Hematopoietic multipotent progenitor cell (in vitro differentiated cells): Measurements from ENCODE around the gene MEN1. TPM values are rescaled to one million over a fixed set of nuclear protein-coding genes. Genes with fewer than 3 reads are reported as not detected.

Experiments used
- DNase-seq, 3 donors: peaks; one replicate each; pipeline ENCODE4 v3.0.0-alpha.2; 2011 to 2015; ENCODE audit warnings: low read depth in 2 of 3, low spot score in 2 of 3
- total RNA-seq: library from RNA; depleted of rRNA; stranded (reverse); fragments of >200 nt; gene quantifications from one replicate; pipeline ENCODE4 v1.2.3, GENCODE V29; 2012

The MEN1 gene
- total RNA-seq, 1 donor: 66.5 TPM

DNA sequence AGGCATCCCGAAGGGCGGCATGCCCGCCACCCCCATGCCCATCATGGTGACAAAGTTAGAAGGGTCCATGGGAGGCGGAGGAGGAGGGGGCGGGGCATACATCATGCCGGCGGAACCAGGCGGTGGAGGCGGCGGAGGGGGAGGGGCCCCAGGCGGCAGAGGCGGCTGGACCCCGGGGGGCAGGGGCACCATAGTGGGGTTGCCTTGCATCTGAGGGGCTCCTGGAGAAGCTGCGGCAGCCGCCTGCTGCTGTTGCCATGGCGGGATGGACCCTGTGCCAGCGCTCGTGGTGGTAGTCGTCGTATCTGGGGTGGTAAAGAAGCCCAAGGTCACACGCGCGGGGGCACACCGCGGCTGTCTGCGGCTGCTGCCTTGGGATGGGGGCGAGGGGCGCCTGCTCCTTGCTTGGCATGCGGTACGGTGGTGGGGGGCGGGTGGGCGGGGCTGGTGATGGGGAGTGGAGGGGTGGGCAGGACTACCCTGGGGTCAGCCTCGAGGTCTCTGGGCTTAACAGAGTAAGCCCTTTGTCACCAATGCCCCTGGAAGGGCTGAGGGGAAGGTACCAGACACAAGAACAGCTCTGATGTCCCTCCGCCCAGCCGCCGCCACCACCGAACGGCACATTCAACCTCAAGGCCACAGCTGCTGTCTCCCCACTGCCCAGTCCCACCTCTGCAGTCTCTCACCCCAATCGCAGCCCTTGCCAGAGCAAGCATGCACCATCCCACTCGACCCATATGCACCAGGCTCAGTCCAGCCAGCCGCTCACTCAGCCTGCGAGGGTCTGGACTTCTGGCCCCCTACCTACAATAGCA is 44.3 kb downstream of the MEN1 start:
- no peak for DNase-seq

DNA sequence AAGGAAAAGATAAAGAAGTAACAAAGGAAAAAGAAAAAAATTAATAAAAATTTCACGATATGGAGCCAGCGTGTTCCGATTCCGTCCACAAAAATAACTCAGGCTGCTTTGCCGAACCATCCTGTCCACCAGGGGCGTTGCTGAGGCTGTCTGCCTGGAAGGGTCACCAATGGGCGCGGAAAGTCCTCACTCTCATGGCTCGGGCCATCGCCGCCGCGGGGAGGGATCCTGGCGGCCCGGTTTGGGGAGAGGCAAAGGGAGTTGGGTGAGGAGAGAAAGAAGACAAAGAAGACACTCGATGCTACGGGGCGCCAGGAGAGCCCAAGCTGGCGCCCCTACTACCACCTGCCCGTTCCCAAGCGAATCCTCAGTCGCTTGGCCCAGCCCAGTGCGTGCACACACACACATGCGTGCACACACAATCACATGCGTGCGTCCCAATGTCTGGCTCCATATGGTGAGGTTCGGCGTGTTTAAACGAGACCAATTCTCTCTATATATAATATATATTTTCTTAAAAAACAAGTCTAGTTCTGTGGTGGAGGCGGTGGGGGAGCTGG is 45.0 kb downstream of the MEN1 start:
- DNase-seq: no peak

DNA sequence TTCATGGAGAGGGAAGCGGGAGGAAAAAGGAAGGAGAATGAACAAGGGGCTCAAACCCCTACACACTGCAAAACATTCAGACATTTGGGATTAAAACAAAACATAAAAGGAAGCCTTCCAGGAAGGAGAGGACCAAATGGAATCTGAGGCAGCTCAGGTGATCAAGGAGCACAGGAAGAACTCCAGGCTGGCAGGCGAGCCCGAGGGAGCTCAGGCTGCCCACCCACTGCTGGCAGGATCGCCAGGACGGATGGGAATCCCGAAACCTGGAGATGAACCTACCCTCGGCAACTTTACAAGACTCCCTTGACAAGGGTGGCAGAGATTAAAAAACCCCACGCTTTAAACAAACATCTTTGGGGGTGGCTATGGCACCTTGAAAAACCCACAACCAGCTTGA is 45.6 kb downstream of the MEN1 start:
- DNase-seq: no peak

DNA sequence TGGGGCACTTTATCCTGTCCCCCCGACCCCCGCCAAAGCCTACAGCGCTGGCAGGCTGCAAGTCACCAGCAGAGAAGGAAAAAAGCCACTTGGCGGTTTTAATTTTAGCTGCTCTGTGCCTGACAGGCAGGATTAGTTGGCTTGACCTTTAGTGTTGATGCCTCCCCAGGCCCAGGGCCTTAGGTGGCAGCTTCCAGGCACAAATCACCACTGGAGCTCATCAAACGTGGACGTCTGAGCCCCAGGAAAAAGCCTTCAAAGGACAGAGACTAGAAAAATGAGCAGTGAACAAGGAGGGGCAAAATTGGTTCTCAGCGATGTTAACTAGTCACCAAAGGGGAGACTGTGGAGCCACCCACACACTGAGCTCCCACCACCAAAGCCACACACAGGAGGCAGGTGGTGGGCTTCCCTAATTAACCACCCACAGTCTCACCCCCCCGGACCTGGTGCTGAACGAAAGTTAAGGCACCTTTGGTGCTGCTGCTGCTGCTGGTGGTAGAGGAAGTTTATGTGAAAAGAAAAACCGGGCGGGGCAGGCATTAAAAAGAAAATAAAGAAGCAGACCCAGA is 46.2 kb downstream of the MEN1 start:
- peak in 2 of 3 donors; percentile 81 to 96 for DNase-seq

DNA sequence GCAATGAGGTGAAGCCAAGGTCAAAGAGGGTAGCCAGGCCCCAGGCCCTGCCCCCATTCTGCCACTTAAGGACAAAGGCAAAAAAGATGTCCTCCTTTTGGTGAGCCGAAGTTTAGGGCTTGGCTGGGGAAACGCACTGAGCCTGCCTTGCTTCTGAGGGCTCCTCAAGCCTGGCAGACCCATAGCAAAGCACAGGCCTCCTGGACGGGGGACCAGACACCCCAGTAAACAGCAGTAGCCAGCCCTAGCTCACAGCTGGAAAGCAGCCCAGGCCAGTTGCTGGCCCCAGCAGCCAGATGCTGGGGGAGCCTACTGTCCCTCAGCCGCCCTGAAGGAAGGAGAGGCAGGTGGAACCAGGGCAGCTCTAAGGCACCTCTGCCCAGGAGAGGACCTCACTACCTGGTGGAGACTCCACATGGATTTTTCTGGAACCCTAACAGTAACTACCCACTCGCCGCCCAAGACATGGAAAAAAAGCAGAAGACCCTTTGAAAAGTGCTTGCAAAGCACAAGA is 46.8 kb downstream of the MEN1 start:
- DNase-seq: no peak

DNA sequence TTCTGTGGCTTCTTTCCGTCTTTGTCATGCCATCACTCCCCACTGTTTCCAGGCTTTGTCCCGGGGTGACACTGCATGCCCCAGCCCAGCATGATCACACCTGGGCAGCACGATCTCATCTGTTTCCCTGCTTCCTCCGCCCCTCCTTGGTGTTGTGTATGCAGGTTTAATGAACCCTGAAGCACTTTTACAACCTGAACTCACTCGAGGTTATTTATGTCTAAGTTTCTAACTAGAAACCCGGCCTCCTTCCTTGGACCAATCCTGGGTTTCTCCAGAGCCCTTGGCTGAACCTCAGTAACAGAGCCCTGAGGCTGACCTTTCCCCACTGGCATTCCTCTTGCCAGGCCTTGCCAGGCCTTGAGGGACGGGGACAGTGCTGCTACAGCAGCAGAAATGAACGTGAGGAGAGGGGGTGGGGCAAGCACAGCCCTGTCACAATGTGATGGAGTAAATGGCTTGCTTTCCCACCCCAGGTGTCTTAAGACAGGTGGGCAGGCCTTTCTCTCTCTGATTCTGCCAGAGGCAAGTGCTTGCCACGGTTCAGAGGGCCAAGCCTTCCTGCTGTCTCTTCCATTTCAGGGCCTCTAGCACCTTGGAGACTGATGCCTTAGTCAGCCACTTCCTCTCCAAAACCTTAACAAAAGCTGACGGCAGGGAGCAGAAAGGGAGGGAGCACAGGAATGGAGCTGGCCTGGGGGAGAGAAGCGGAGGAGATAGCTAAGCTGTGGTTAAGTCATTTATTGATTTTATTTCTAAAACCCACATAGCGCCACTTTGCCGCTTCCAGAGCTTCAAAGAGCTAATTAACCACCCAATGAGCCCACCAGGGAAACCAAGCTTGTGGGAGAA is 47.5 kb downstream of the MEN1 start:
- DNase-seq: peak in 1 of 3 donors; percentile 23

DNA sequence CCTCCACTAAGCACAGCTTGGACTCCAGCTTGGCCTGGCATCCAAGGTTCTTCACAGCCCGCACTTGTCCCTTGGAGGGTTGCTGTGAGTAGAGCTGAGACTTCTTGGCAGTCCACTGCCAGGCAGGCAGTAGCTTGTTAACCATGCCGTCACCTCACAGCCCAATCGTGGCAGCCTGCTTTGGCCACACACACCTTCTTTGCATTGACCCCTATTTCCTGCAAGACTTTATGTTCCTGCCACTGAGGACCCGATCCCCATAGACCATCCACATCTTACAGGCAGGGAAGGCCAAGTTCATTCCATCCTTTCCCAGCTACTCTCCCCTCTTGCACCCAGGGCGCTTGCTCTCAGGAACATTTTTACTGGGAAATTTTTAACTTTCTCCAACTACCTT is 48.1 kb downstream of the MEN1 start:
- DNase-seq: peak in 1 of 3 donors; percentile 26

DNA sequence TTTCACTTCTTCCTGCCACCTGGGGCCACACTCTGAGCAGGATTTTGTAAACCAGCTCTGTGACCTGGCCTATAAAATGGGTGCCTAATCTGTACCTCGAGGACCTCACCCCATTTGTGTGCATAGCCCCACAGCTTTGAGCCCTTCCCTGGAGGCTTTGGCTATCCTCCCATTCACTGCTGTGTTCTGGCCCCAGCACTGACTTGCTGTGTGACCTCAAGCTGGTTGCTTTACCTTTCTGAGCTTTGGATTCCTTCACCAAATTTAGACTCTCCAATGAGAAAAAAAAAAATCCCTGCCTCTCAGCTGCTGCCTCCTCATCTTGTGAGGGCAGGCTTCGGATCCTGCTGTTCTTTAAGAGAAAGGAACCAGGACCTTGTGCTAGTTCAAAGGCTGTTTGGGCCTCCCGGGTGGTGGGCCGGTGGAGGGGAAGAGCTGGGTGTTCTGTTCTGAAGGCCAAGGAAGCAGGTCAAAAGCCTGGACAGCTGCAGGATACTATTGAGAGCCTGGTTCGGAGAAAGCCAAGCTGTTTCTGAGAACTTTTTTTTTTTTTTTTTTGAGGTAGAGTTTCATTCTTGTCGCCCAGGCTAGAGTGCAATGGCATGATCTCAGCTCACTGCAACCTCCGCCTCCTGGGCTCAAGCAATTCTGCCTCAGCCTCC is 49.5 kb downstream of the MEN1 start:
- DNase-seq: no peak

DNA sequence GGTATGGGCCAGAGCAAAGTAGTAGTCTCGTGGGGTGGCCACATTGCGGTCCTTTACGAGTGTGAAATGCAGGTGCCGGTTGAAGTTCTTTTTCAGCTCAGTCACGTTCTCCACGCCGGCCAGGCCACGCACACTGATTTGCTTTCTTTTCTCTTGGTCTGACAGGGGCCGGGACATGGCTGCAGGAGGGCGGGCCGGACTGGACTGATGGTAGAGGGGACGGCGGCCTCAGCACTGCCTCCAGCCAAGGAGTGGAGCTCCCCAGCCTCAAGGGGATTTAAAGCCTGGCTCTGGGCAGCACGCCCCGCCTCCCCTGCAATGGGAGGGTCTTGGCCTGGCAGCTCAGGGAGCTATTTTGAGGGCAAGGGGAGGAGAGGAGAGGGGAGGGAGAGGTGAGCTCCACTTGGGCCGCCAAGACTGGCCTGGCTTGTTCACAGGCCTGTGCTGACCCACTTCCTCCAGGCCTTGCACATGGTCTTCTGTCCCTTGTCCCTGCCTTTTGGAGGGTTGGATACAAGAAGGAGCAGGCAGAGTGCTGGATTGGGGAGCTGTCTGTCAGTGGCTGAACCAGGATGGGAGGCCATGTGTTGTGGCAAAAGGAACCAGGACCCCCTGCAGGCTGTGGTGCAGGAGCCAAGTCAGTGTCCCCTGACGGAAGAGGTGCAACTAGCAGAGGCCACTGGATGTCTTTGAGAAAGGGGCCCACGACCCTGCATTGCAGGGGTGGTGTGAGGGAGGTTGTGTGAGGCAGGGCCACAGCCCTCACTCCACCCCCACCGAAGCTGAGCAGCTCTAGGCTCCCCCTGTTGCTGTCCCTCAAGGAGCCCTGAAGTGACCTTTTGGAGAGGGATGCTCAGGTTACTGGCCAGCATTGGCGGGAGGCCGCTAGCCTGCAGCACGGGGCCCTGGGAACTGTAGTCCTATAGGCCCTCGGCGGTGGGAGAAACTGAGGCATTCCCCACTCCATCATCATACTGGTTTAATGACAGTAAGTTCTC is 50.3 kb downstream of the MEN1 start, which contains the start of gene PYGM:
Gene PYGM, minus strand, starts transcription at position 253 of the 998 bp plus-strand sequence. Its CDS starts 76 bp downstream, at position 177.
- no peak for DNase-seq

DNA sequence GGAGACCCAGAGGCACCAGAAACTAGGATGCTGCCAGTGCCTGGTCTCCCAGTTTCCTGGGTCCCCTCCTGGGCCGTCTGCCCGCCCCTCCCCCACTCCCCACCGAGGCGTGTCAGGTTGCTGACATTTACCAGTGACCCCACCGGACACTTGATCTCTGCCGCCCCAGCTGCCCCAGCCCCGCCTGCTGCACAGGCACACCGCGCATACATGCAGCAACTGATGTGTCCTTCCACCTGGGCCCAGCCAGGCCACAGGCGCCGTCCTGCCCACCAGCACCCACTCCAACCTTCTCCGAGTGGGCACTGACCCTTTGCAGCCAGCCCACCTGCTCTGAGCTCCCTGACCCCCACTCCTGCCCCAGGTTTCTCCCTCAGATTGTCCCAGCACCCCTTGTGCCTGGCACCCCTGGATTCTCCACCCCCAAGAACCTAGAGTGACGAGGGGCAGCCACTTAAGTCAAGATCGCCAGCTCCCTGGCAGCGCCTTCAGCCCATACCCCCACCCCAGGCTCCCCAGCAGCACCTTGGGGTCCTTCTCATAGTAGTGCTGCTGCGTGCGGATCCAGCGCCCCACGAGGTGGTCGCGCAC is 51.1 kb downstream of the MEN1 start:
- DNase-seq: no peak

DNA sequence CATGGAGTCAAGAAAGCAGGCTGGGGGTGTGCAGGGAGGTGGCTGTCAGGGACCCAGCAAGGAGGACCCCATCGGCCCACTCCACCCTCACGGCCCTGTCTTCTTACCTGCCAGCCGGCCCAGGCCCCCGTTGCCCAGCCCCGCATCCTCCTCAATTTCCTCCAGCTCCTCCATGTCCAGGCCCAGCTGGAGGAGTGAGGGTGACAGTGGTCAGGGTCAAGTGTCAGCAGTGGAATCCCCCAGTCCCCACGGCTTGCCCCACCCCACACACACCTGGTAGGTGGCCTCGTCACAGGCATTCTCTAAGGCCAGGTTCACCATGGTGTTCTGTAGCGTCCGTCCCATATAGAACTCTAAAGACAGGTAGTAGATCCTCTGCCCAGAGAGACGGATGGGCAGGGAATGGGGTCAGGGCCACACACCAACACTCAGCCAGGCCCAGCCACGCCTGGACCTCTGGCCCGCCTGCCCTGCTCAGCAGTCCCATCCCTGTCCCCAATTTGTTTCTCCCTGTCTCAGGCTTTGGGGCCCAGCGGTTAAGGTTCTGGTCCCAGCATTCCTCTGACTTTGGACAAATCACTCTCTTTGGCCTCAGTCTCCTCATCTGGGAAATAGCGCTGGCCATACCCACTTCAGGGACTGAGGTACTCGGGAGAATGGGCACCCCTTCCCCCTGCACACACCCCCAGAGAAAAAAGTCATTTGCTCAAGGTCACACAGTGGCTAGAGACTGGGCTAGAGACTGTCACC is 51.8 kb downstream of the MEN1 start:
- DNase-seq: no peak

DNA sequence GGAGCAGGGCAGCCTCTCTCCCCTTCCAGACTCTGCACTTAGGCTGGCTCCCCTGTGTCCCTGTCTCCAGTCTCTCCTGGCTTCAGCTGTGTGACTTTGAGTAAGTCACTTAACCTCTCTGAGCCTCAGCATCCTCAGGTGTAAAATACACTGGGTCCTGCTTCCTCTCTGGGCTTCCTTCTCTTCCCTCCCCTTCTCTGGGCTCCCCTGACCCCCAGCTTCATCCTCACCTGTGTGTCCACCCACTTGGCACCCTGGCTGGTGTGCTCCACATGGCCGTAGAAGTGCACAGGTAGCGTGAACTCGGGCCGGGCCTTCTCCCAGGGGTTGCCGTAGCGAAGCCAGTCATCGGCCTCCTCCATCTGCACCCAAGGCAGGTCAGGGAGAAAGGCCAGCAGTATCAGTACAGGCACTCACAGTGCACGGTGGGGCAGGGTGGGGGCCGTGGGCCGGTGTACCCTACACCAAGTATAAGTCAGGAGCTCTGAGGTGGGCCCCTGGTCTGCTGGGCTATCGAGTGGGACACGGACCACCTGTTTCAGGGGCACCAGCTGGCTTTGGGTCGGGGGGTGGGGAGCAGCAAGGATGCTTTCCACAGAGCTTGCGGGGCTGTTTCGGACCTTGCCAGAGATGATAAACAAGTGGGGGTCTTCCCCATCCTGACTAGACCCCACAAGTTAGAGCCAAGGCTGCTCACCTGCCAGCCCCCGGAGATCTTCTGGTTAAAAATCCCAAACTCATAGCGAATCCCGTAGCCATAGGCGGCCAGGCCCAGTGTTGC is 52.6 kb downstream of the MEN1 start:
- no peak for DNase-seq

DNA sequence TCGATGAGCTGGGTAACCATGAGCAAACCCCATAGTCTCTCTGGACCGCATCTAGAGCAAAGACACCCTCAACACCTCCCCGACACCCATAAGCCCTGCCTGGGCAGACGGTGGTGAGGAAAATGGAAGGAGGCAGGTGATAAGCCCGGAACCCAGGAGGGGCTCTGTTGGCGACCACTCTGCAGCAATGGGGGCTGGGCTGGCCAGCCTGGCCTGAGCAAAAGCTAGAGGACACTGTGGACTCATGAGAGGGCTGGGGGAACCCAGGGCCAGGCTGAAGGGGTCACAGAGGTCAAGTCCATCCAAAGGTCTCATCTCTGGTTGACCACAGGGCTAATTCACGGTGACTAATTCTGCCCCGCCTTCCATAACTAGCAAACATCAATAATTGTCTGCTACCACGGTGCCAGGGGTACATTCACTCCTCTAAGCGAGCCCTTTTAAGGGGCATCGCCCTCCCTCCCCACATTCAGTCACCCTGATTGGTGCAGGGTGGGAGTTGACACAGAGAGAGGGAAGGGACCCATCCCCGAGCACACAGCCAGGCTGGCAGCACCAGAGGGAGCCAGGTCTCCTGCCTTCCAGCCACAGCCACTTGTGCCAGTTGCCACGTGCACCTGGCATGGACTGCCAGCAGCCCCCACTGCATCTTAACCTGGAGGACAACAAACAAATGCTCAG is 54.5 kb downstream of the MEN1 start:
- no peak for DNase-seq

DNA sequence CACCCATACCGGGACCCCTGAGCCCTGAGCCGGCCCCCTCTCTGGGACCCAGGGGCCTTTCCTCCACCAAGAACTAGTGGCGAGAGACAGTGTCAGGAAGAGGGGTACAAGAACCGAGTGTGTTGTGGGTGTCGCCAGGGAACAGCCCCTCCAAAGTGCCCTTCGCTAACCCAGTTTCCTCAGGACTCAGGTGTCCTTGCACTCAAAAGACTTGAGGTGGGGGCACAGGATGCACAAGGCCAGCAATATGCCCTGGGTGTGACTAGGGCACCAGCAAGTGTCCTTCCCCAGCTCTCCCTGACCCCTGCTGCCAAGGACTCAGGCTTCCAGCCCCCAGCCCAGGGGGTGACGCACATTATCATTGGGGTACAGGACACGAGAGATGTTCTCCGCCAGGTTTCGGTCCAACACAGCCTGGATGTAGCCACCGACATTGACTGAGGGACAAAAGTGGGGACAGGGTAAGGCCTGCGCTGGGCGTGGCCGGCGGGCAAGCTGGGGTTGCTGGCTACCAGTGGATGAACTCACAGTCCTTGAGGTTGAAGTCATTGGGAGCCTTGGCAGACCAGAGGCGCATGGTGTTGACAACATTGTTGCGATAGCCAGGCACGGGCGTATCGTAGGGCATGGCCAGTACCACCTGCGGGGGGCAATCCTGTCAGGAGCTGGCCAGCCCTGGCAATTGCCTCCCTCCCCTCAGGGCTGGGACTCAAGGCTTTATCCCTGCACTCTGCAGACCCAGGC is 55.3 kb downstream of the MEN1 start:
- DNase-seq: no peak

DNA sequence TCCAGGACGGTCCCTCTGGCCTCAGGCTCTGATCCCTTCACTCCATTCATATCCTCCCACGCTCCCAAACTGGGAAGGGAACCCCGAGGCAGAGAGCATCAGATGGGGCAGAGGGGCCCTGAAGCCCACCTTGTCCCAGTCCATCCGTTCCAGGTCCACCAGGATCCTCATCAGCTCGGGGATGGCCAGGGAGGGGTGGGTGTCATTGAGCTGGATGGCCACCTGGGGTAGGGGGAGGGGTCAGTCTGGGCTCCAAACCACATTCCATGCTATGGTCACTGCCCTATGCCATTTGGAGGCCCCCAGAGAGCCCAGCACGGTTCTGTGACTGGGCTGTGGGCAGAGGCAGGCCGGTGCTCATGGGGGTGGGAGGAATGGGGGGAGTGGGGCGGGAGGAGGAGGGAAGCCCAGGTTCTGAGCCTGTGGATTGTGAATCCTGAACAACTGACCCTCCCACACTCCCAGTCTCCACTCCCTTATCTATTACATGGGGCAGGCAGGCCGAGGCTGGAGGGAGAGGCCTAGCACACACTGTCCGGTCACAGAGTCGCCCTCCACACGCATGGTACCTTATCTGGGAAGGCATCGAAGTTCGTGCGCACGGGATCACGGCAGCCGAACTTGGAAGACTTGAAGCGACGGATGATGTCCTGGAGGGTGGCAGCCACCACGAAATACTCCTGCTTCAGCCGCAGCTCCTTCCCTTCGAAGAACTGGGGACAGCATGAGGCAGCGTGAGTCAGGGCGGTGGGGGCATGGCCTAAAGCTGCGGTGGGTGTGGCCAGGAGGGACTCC is 56.0 kb downstream of the MEN1 start:
- no peak for DNase-seq
